H9 (cell line): ENCODE measurements around the gene DENND6B. TPM values are rescaled to one million over a fixed set of nuclear protein-coding genes. Genes with fewer than 3 reads are reported as not detected.

Experiments
- DNase-seq: peaks from one replicate; pipeline ENCODE4 v3.0.0-alpha.2; 2017
- H2AFZ ChIP-seq: one replicate; pipeline ENCODE4 v1.6.1; 2013; ENCODE audit warnings: mild to moderate bottlenecking, low read length, control low read depth, moderate library complexity
- H2AK5ac ChIP-seq: 2 replicates; pipeline ENCODE4 v1.6.1; 2013; ENCODE audit warnings: low read length, control low read depth, mixed read lengths; ENCODE audit not compliant: insufficient read length
- H2BK120ac ChIP-seq: one replicate; pipeline ENCODE4 v1.6.1; 2013; ENCODE audit warnings: low read depth, mild to moderate bottlenecking, low read length, control low read depth, inconsistent platforms; ENCODE audit not compliant: poor library complexity, severe bottlenecking
- H2BK12ac ChIP-seq: 2 replicates; pipeline ENCODE4 v1.6.1; 2013; ENCODE audit warnings: low read length, control low read depth, mixed read lengths, low read depth; ENCODE audit not compliant: insufficient read length
- H2BK15ac ChIP-seq: 2 replicates; pipeline ENCODE4 v1.6.1; 2013; ENCODE audit warnings: low read depth, low read length, control low read depth
- H2BK20ac ChIP-seq: one replicate; pipeline ENCODE4 v1.6.1; 2013; ENCODE audit warnings: low read depth, mild to moderate bottlenecking, low read length, control low read depth, inconsistent platforms; ENCODE audit not compliant: poor library complexity, severe bottlenecking
- H2BK5ac ChIP-seq: 2 replicates; pipeline ENCODE4 v1.6.1; 2013; ENCODE audit warnings: low read length, control low read depth, mixed read lengths; ENCODE audit not compliant: insufficient read length
- H3K14ac ChIP-seq: 2 replicates; pipeline ENCODE4 v1.6.1; 2013; ENCODE audit warnings: low read length, control low read depth; ENCODE audit not compliant: insufficient read depth
- H3K18ac ChIP-seq: 2 replicates; pipeline ENCODE4 v1.6.1; 2013; ENCODE audit warnings: low read depth, mild to moderate bottlenecking, mixed read lengths, low read length, control low read depth; ENCODE audit not compliant: insufficient read length
- H3K23ac ChIP-seq: 2 replicates; pipeline ENCODE4 v1.6.1; 2013; ENCODE audit warnings: low read length, control low read depth, mixed read lengths, low read depth; ENCODE audit not compliant: insufficient read length
- H3K23me2 ChIP-seq: 2 replicates; pipeline ENCODE4 v1.6.1; 2013; ENCODE audit warnings: low read depth, mild to moderate bottlenecking, mixed read lengths, low read length, control low read depth; ENCODE audit not compliant: insufficient read length, poor library complexity, severe bottlenecking
- H3K27ac ChIP-seq: 2 replicates; pipeline ENCODE4 v1.5.1; 2013; ENCODE audit warnings: low read length, control low read depth, mixed read lengths, low read depth; ENCODE audit not compliant: insufficient read length
- H3K27me3 ChIP-seq: 2 replicates; pipeline ENCODE4 v1.6.1; 2013; ENCODE audit warnings: low read length, control low read depth, inconsistent platforms; ENCODE audit not compliant: insufficient read depth
- H3K4ac ChIP-seq: 2 replicates; pipeline ENCODE4 v1.6.1; 2013; ENCODE audit warnings: low read depth, mild to moderate bottlenecking, control low read depth, inconsistent platforms, low read length, moderate library complexity
- H3K4me1 ChIP-seq: 2 replicates; pipeline ENCODE4 v1.6.1; 2013; ENCODE audit warnings: low read length, control low read depth, inconsistent platforms; ENCODE audit not compliant: insufficient read depth
- H3K4me2 ChIP-seq: 2 replicates; pipeline ENCODE4 v1.6.1; 2013; ENCODE audit warnings: low read length, control low read depth, mixed read lengths; ENCODE audit not compliant: insufficient read length, insufficient read depth
- H3K56ac ChIP-seq: 2 replicates; pipeline ENCODE4 v1.6.1; 2013; ENCODE audit warnings: low read depth, mild to moderate bottlenecking, mixed read lengths, low read length, control low read depth; ENCODE audit not compliant: insufficient read length
- H3K79me1 ChIP-seq: 2 replicates; pipeline ENCODE4 v1.6.1; 2013; ENCODE audit warnings: low read depth, mild to moderate bottlenecking, moderate library complexity, low read length, control low read depth, inconsistent platforms; ENCODE audit not compliant: insufficient read depth, poor library complexity, severe bottlenecking
- H3K79me2 ChIP-seq: 2 replicates; pipeline ENCODE4 v1.6.1; 2013; ENCODE audit warnings: low read length, control low read depth, inconsistent platforms; ENCODE audit not compliant: insufficient read depth
- H3K9ac ChIP-seq: 2 replicates; pipeline ENCODE4 v1.6.1; 2013; ENCODE audit warnings: low read length, control low read depth, mixed read lengths; ENCODE audit not compliant: insufficient read length; ENCODE audit errors: extremely low read depth
- H3K9me3 ChIP-seq: one replicate; pipeline ENCODE4 v1.6.1; 2013; ENCODE audit warnings: low read depth, low read length, inconsistent platforms; ENCODE audit not compliant: control insufficient read depth
- H3T11ph ChIP-seq: one replicate; pipeline ENCODE4 v1.6.1; 2013; ENCODE audit warnings: mild to moderate bottlenecking, low read length, control low read depth, inconsistent platforms
- H4K20me1 ChIP-seq: one replicate; pipeline ENCODE4 v1.6.1; 2013; ENCODE audit not compliant: control insufficient read depth, insufficient read length, insufficient read depth
- H4K5ac ChIP-seq: 2 replicates; pipeline ENCODE4 v1.6.1; 2013; ENCODE audit warnings: low read depth, mild to moderate bottlenecking, mixed read lengths, low read length, control low read depth; ENCODE audit not compliant: insufficient read length
- H4K8ac ChIP-seq: replicated peaks from 2 replicates; pipeline ENCODE4 v1.6.1; 2013; ENCODE audit warnings: low read length, control low read depth, mixed read lengths, low read depth; ENCODE audit not compliant: insufficient read length
- H4K91ac ChIP-seq: 2 replicates; pipeline ENCODE4 v1.6.1; 2013; ENCODE audit warnings: low read depth, mild to moderate bottlenecking, moderate library complexity, mixed read lengths, low read length, control low read depth; ENCODE audit not compliant: insufficient read length
- H3K27ac Mint-ChIP-seq, 3 experiments: 2 replicates in 2 of 3; 3 replicates in 1 of 3; pipeline ENCODE4 v1.8.0; 2020 to 2021; ENCODE audit warnings: mixed read lengths in 3 of 3, mild to moderate bottlenecking in 1 of 3, moderate library complexity in 1 of 3
- H3K27me3 Mint-ChIP-seq: 2 replicates; pipeline ENCODE4 v1.8.0; 2021; ENCODE audit warnings: low read depth, mild to moderate bottlenecking, moderate library complexity, mixed read lengths
- H3K36me3 Mint-ChIP-seq, 3 experiments: 2 replicates in 2 of 3; 3 replicates in 1 of 3; pipeline ENCODE4 v1.8.0; 2020 to 2021; ENCODE audit warnings: low read depth in 3 of 3, mixed read lengths in 3 of 3; ENCODE audit not compliant: insufficient read depth in 1 of 3
- H3K4me1 Mint-ChIP-seq, 2 experiments: 2 replicates each; pipeline ENCODE4 v1.8.0; 2020; ENCODE audit warnings: mixed read lengths in 2 of 2
- H3K4me3 Mint-ChIP-seq, 2 experiments: 2 replicates in 1 of 2; 3 replicates in 1 of 2; pipeline ENCODE4 v1.8.0; 2020 to 2021; ENCODE audit warnings: mild to moderate bottlenecking in 2 of 2, mixed read lengths in 2 of 2, moderate library complexity in 1 of 2
- H3K9me3 Mint-ChIP-seq, 2 experiments: 2 replicates in 1 of 2; 3 replicates in 1 of 2; pipeline ENCODE4 v1.8.0; 2020; ENCODE audit warnings: mild to moderate bottlenecking in 2 of 2, mixed read lengths in 2 of 2, moderate library complexity in 1 of 2
- WGBS: extraction: QIAGEN DNeasy Blood & Tissue Kit; methylation state at CpG from one replicate; pipeline ENCODE4 v1.1.7; 2013; ENCODE audit warnings: missing lambda C conversion rate, low lambda C conversion rate, mixed read lengths; ENCODE audit not compliant: insufficient read length; ENCODE audit errors: extremely low coverage; 5-methylcytosine and 5-hydroxymethylcytosine counted together
- total RNA-seq: library from RNA; stranded (reverse); gene quantifications from 2 replicates; pipeline ENCODE4 v1.2.1, GENCODE V29; 2021
- TF ChIP-seq, protein P1 (sequence below): fragments of 200-600 bp; sonication (generic); conservative IDR thresholded peaks from 3 replicates; pipeline ENCODE4 v1.8.0; 2021; ENCODE audit warnings: antibody characterized with exemption, mild to moderate bottlenecking

Gene DENND6B
- total RNA-seq, 1 experiment from 2014 or later: 1.5 TPM

DNA sequence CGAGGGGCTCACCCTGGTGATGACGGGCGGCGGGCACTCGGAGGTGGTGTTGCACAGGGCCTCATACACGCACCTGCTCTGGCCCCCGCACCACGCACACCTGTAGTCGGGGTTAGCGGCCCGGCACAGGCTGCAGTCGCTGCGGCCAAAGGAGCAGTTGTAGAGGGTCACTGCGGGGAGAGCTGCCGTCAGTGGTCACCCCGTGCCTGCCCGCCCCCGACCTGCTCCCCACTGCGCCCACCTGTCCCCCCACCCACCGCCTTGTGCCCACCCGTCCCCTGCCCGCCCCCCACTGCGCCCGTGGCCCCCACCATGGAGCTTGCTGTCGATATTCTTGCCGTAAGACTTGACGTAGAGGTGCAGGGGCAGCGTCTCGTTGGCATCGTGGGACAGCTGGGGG lies 43.0 kb downstream of the DENND6B start:
- no peak overlapping the region for H4K5ac ChIP-seq
- no peak overlapping the region for H3K4me2 ChIP-seq
- no peak overlapping the region for H2BK15ac ChIP-seq
- H3K27me3 ChIP-seq: no peaks in the 10 kb centered on the region
- H3K27me3 Mint-ChIP-seq: no peaks in the 10 kb centered on the region
- DNase-seq: no peak
- no peak overlapping the region for H2BK20ac ChIP-seq
- no CpG with 5 or more reads among the region's 30 CpGs for WGBS
- no peak overlapping the region for H2AK5ac ChIP-seq
- no peak overlapping the region for H3K9ac ChIP-seq
- no peak overlapping the region for H3K4ac ChIP-seq
- no peak overlapping the region for H3K27ac ChIP-seq
- no peak overlapping the region for H3K56ac ChIP-seq
- H3K4me1 ChIP-seq: no peaks in the 10 kb centered on the region
- no peak overlapping the region for H3K27ac Mint-ChIP-seq
- H3T11ph ChIP-seq: no peak overlapping the region
- no peaks in the 10 kb centered on the region for H3K9me3 ChIP-seq
- H3K9me3 Mint-ChIP-seq: no peaks in the 10 kb centered on the region; a peak in 1 of 5 replicates
- H4K8ac ChIP-seq: no peak overlapping the region
- no peak overlapping the region for H4K91ac ChIP-seq
- H3K23ac ChIP-seq: no peak overlapping the region
- peaks cover 20 to 48% (median 47%) of the 10 kb centered on the region in 3 experiments for H3K36me3 Mint-ChIP-seq
- TF ChIP-seq, protein P1, sequence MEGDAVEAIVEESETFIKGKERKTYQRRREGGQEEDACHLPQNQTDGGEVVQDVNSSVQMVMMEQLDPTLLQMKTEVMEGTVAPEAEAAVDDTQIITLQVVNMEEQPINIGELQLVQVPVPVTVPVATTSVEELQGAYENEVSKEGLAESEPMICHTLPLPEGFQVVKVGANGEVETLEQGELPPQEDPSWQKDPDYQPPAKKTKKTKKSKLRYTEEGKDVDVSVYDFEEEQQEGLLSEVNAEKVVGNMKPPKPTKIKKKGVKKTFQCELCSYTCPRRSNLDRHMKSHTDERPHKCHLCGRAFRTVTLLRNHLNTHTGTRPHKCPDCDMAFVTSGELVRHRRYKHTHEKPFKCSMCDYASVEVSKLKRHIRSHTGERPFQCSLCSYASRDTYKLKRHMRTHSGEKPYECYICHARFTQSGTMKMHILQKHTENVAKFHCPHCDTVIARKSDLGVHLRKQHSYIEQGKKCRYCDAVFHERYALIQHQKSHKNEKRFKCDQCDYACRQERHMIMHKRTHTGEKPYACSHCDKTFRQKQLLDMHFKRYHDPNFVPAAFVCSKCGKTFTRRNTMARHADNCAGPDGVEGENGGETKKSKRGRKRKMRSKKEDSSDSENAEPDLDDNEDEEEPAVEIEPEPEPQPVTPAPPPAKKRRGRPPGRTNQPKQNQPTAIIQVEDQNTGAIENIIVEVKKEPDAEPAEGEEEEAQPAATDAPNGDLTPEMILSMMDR: no peak
- no peak overlapping the region for H3K14ac ChIP-seq
- H2BK5ac ChIP-seq: no peak overlapping the region
- no peaks in the 10 kb centered on the region for H4K20me1 ChIP-seq
- no peak overlapping the region for H2AFZ ChIP-seq
- H2BK120ac ChIP-seq: no peak overlapping the region
- no peak overlapping the region for H2BK12ac ChIP-seq
- H3K18ac ChIP-seq: no peak overlapping the region
- no peaks in the 10 kb centered on the region for H3K79me2 ChIP-seq
- no peaks in the 10 kb centered on the region for H3K4me1 Mint-ChIP-seq
- H3K4me3 Mint-ChIP-seq: no peak overlapping the region
- H3K23me2 ChIP-seq: peaks cover 3% of the 10 kb centered on the region
- no peaks in the 10 kb centered on the region for H3K79me1 ChIP-seq
